Left renal pelvis (tissue), 4 donors: ENCODE results near the gene AIG1. TPM values are rescaled to one million over a fixed set of nuclear protein-coding genes. Genes with fewer than 3 reads are reported as not detected.

Source experiments
- polyA plus RNA-seq, 4 donors: library from polyadenylated mRNA; unstranded; fragments of 120-200 nt; gene quantifications; one replicate each; pipeline ENCODE4 v1.2.1, GENCODE V29; 2013; ENCODE audit not compliant: insufficient read length in 4 of 4

AIG1 gene
- polyA plus RNA-seq, 4 donors, result 27.8 to 113 (median 100) TPM

Other genes with a start within 250 kb of the AIG1 start
- gene HIVEP2, start 115.7 kb upstream of the AIG1 start, polyA plus RNA-seq, result 10 to 100 TPM; 10.2 to 15.8 (median 13.0) TPM